ENCODE measurements around the gene ZCCHC3. TPM values are rescaled to one million over a fixed set of nuclear protein-coding genes. Genes with fewer than 3 reads are reported as not detected.

The ZCCHC3 gene
- total RNA-seq, 2 experiments from 2014 or later, result 19.3 to 19.5 TPM

- H3K27me3 ChIP-seq (ENCODE audit: control insufficient read depth in 1 of 2, insufficient read depth in 2 of 2, low read length in 2 of 2), result no peaks in the 10 kb centered on the region
- peak overlapping the region; percentile 88 for H3K4me3 Mint-ChIP-seq
- peaks cover 5% of the 10 kb centered on the region for H3K36me3 Mint-ChIP-seq (ENCODE audit: low read depth)
- ChIA-PET CTCF (no interaction called here), POLR2A (interaction anchor here (1.0 to 7.6 kb wide), 2 partner anchors 28 to 89 kb away, joined by 3 to 114 read pairs; partner anchors contain the start of gene ZCCHC3)
- H3K4me3 ChIP-seq (ENCODE audit: low read length), result peak overlapping the region; percentile 67
- no peak for TF ChIP-seq CTCF (IDR thresholded peaks at IDR 0.05)
- ATAC-seq (ENCODE audit: poor library complexity) (no peak), DNase-seq (peak in 1 of 14 experiments; percentile 14)
- intact Hi-C loops (cut with DNase I, micrococcal nuclease), result loop anchor here in 1 of 2 experiments (5.0 kb wide), 1 partner anchor 81 kb away; the partner anchor contains the start of gene RBCK1
- H3K27ac Mint-ChIP-seq, result peak overlapping the region; percentile 75
- no peaks in the 10 kb centered on the region for H3K36me3 ChIP-seq (ENCODE audit: insufficient read depth, low read length)
- no peaks in the 10 kb centered on the region for H3K9me3 Mint-ChIP-seq
- peaks cover 35% of the 10 kb centered on the region for H3K4me1 ChIP-seq (ENCODE audit: insufficient read depth, low read length)
- no peaks in the 10 kb centered on the region for H3K27me3 Mint-ChIP-seq
- peak overlapping the region in 1 of 2 donors; percentile 64 for H3K27ac ChIP-seq (ENCODE audit: low read depth in 1 of 2, low read length in 2 of 2)
- peaks cover 36% of the 10 kb centered on the region for H3K4me1 Mint-ChIP-seq (ENCODE audit: low read depth)
- H3K9me3 ChIP-seq (ENCODE audit: control insufficient read depth in 1 of 2, insufficient read depth in 1 of 2, low read length in 2 of 2), result no peaks in the 10 kb centered on the region
Observed at GRCh38 chr20:326645-327185, 29.3 kb downstream of the ZCCHC3 start.

DNA sequence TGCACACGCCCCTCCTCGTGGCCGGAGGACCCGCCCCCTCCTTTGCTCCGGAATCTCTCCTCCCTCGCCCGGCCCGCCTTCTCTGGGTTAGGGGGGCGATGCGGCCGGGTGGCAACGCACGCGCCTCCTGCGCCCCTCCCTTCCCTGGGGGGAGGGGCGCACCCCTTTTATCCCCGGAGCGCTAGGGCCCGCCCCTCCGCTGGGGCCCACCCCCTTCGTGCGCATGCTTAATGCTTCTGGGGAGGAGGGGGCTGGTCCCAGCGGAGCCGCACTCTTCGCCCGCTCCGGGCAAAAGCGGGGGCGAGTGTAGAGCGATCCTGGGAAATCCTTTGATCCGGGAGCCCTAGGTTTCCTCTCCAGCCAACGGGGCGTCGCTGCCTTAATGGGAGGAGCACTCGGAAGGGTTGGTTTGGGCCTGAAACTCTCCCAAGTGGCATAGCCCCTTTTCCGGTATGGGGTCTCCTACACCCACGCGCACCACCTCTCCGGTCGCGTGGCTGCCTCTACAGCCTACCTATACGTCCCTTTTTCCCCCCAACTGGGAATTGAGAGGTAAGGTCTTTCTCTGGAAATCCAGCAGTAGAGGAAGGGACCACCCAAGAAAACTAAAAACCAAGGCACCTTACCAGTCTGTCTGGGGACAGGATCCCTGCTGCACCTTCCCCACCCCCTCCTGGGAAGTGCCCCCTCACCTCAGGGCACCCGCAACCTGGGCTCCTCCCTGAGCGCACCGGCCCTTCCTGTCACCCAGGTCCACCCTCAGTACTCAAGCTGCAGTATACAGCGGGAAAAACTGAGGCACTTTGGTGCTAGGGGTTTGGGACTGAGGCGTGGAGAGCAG lies 30.0 kb downstream of the ZCCHC3 start:
- Histone ChIP-seq H3K27ac (ENCODE audit: low read depth in 1 of 2, low read length in 2 of 2) (peak overlapping the region; percentile 58 to 64), H3K4me3 (ENCODE audit: low read length) (peak overlapping the region; percentile 67), H3K36me3 (ENCODE audit: insufficient read depth, low read length) (no peaks in the 10 kb centered on the region), H3K4me1 (ENCODE audit: insufficient read depth, low read length) (peaks cover 35% of the 10 kb centered on the region), H3K27me3 (ENCODE audit: control insufficient read depth in 1 of 2, insufficient read depth in 2 of 2, low read length in 2 of 2) (no peaks in the 10 kb centered on the region), H3K9me3 (ENCODE audit: control insufficient read depth in 1 of 2, insufficient read depth in 1 of 2, low read length in 2 of 2) (no peaks in the 10 kb centered on the region)
- CTCF ChIA-PET, result no interaction called here
- Mint-ChIP-seq H3K27ac (peak overlapping the region; percentile 75), H3K4me3 (peak overlapping the region; percentile 88), H3K36me3 (ENCODE audit: low read depth) (peaks cover 5% of the 10 kb centered on the region), H3K4me1 (ENCODE audit: low read depth) (peaks cover 36% of the 10 kb centered on the region), H3K27me3 (no peaks in the 10 kb centered on the region), H3K9me3 (no peaks in the 10 kb centered on the region)
- DNase-seq (peak; percentile 59 to 89 (median 71)), ATAC-seq (ENCODE audit: poor library complexity) (peak; percentile 30)
- TF ChIP-seq CTCF (IDR thresholded peaks at IDR 0.05), result no peak
- POLR2A ChIA-PET, result interaction anchor here (7.6 kb wide), 1 partner anchor 29 kb away, joined by 114 read pairs; the partner anchor contains the start of gene ZCCHC3
- intact Hi-C loops (cut with DNase I, micrococcal nuclease), result loop anchor here in 1 of 2 experiments (5.0 kb wide), 1 partner anchor 80 kb away; the partner anchor contains the start of gene RBCK1

DNA sequence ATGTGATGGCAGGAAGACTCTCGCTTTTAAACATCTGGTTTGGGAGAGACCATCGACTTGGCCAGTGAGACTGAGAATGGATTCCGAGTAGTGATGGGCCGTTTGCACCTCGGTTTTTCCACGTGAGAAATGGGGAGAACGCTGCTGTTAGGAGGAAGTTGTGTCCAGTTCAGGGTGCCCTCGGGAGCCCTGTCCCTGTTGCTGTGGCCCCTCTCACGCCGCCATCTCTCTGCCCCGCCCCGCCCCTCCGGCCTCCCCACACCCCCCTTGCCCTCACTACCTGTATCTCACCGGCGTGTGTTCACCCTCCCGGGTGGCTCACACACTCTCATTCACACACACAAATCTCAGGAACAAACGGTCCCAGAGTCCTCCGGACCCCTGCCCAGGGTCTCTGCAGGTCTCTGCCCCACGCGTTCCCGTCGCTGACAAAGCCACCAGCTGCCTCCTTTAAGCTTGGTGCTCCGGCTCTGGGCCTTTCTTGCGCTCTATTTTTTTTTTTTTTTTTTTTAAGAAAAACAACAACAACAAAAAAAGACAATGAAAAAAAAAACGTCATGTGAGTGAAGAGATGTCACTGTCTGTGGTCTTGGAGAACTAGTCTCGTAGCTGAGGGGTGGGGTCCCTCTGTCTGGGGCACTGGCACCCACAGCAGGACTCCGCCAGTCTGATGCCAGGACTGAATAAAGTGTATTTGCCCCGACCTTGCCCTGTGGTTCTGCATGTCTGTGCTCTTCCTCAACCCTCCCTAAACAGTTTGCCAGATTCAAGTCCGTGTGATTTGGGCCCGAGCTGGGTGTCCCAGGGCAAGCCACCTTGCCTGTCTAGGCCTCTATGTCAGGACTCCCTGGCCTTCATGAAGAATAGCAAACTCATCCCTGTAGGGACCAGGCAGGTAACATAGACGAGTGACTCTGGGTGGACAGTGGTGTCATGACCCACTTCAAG lies 30.9 kb downstream of the ZCCHC3 start:
- Histone ChIP-seq H3K27ac (ENCODE audit: low read depth in 1 of 2, low read length in 2 of 2) (peak overlapping the region in 1 of 2 donors; percentile 64), H3K27me3 (ENCODE audit: control insufficient read depth in 1 of 2, insufficient read depth in 2 of 2, low read length in 2 of 2) (no peaks in the 10 kb centered on the region), H3K9me3 (ENCODE audit: control insufficient read depth in 1 of 2, insufficient read depth in 1 of 2, low read length in 2 of 2) (no peaks in the 10 kb centered on the region), H3K36me3 (ENCODE audit: insufficient read depth, low read length) (no peaks in the 10 kb centered on the region), H3K4me1 (ENCODE audit: insufficient read depth, low read length) (peaks cover 35% of the 10 kb centered on the region), H3K4me3 (ENCODE audit: low read length) (no peak overlapping the region)
- ChIA-PET POLR2A (interaction anchor here (0.6 to 3.2 kb wide), 2 partner anchors 31 to 121 kb away, joined by 3 to 20 read pairs; partner anchors contain the start of gene ZCCHC3), CTCF (interaction anchor here (1.4 to 3.7 kb wide), 2 partner anchors 62 to 69 kb away, joined by 3 to 38 read pairs; no protein-coding TSS in a partner anchor)
- ATAC-seq (ENCODE audit: poor library complexity) (no peak), DNase-seq (peak in 2 of 14 experiments; percentile 30 to 55)
- peak overlapping the region; percentile 88 for H3K4me3 Mint-ChIP-seq
- intact Hi-C loops (cut with DNase I, micrococcal nuclease), result loop anchor here in 1 of 2 experiments (5.0 kb wide), 1 partner anchor 79 kb away; the partner anchor contains the start of gene RBCK1
- H3K27me3 Mint-ChIP-seq, result no peaks in the 10 kb centered on the region
- no peak for TF ChIP-seq CTCF (IDR thresholded peaks at IDR 0.05)
- no peaks in the 10 kb centered on the region for H3K9me3 Mint-ChIP-seq
- H3K27ac Mint-ChIP-seq, result peak overlapping the region; percentile 75
- H3K4me1 Mint-ChIP-seq (ENCODE audit: low read depth), result peaks cover 36% of the 10 kb centered on the region
- H3K36me3 Mint-ChIP-seq (ENCODE audit: low read depth), result peaks cover 5% of the 10 kb centered on the region
